ENCODE results near the gene ABHD14A. TPM values are rescaled to one million over a fixed set of nuclear protein-coding genes. Genes with fewer than 3 reads are reported as not detected.

The ABHD14A gene
- total and polyA plus RNA-seq, 2 of the 13 experiments (the other 11 are each of a cell fraction or from before 2014, with no cell fraction given), result 29.5 to 46.9 TPM

- TF ChIP-seq UBTF (CRISPR knock-in tag; IDR thresholded peaks at IDR 0.05) (no peak), E2F1 (CRISPR knock-in tag; IDR thresholded peaks at IDR 0.05) (no peak), ZFP91 (CRISPR knock-in tag; IDR thresholded peaks at IDR 0.05; ENCODE audit: borderline replicate concordance) (peak; percentile 11; the same call in 1 of the 2 replicates), ZFY (CRISPR knock-in tag; IDR thresholded peaks at IDR 0.05) (no peak), CBFB (CRISPR knock-in tag; IDR thresholded peaks at IDR 0.05) (no peak), ATF3 (CRISPR knock-in tag; IDR thresholded peaks at IDR 0.05) (0 out of 2 replicates have a peak, but pooled peaks have one; percentile 1), FOXC1 (CRISPR knock-in tag; IDR thresholded peaks at IDR 0.05; ENCODE audit: borderline replicate concordance) (peak; percentile 4; the same call in 1 of the 2 replicates), POLR2AphosphoS5 (IDR thresholded peaks at IDR 0.05; ENCODE audit: low read depth, low read length) (no peak), ZNF709 (CRISPR knock-in tag; IDR thresholded peaks at IDR 0.05) (no peak), MAX (IDR thresholded peaks at IDR 0.05) (no peak), ZNF280B (CRISPR knock-in tag; IDR thresholded peaks at IDR 0.05; ENCODE audit: borderline replicate concordance) (peak; percentile 78), ZNF776 (CRISPR knock-in tag; IDR thresholded peaks at IDR 0.05) (no peak), POGK (CRISPR knock-in tag; conservative IDR thresholded peaks at IDR 0.05) (0 out of 2 replicates have a peak, but pooled peaks have one; percentile 8), THRA (CRISPR knock-in tag; IDR thresholded peaks at IDR 0.05; ENCODE audit: borderline replicate concordance) (no peak), ZBTB26 (CRISPR knock-in tag; IDR thresholded peaks at IDR 0.05; ENCODE audit: borderline replicate concordance) (no peak), ATF7-NPFF (CRISPR knock-in tag; IDR thresholded peaks at IDR 0.05; ENCODE audit: low read depth) (no peak)
Observed at GRCh38 chr3:51974277-51974962, 444 bp upstream of the ABHD14A start (continued).

All from HepG2 (cell line).